GM18511 (cell line): ENCODE measurements around the gene NRTN.
"Not testable (repeated sequence)": the region's sequence is repeated elsewhere in the genome, so short reads cannot be mapped to it uniquely, and the experiment has no call there.

Source experiments
- ATAC-seq: cut with Tn5 transposase; IDR thresholded peaks from one replicate; pipeline ENCODE4 v1.9.1; 2021; ENCODE audit warnings: mild to moderate bottlenecking, moderate library complexity; ENCODE audit not compliant: unreplicated experiment

Gene NRTN

DNA sequence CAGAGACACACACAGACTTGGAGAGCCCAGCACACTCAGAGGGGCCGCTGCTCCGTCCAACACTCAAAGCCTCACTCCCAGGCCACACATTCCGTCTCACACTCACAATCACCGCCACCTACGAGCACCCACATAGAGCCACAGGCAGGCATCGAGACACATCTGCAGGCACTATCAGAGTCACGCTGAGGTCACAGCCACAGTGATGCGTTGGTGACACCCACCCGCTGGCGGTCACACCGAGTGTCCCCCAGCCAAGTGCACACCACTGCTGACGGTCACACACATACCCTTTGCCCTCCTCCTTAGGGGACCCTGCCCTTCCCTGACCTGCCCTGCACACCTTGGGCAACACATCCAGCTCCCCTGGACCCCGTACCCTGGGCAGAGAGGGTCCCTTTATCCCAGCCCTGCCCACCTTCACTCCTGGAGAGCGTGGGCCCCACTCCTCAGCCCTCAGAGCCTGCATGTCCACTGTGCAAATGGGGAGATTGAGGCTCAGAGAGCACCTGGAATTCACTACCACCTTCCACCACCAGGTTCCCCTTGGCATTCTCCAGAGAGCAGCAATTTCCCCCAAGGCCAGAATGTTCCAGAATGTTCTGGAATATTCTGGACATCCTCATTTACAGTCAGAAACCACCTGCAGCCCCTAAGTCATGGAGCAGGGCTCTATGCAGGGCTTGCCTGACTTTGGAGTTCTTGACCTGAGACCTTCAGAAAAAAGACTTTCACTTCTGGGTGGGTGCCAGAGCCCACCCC, 60.0 kb downstream of the NRTN start:
- ATAC-seq = no peak

DNA sequence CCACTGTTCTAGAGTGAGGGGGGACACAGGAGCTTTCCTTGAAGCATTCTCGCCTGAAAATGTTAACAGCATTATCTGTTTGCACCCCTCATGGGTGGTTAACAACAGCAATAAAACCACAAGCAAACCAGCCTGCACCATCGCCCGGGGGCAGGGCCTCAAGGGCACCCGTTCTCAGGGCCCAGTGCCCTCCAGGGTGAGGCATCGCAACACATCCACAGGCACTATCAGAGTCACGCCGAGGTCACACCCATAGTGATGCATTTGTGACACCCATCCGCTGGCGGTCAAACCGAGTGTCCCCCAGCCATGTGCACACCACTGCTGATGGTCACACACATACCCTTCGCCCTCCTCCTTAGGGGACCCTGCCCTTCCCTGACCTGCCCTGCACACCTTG, 60.9 kb downstream of the NRTN start:
- no peak for ATAC-seq

DNA sequence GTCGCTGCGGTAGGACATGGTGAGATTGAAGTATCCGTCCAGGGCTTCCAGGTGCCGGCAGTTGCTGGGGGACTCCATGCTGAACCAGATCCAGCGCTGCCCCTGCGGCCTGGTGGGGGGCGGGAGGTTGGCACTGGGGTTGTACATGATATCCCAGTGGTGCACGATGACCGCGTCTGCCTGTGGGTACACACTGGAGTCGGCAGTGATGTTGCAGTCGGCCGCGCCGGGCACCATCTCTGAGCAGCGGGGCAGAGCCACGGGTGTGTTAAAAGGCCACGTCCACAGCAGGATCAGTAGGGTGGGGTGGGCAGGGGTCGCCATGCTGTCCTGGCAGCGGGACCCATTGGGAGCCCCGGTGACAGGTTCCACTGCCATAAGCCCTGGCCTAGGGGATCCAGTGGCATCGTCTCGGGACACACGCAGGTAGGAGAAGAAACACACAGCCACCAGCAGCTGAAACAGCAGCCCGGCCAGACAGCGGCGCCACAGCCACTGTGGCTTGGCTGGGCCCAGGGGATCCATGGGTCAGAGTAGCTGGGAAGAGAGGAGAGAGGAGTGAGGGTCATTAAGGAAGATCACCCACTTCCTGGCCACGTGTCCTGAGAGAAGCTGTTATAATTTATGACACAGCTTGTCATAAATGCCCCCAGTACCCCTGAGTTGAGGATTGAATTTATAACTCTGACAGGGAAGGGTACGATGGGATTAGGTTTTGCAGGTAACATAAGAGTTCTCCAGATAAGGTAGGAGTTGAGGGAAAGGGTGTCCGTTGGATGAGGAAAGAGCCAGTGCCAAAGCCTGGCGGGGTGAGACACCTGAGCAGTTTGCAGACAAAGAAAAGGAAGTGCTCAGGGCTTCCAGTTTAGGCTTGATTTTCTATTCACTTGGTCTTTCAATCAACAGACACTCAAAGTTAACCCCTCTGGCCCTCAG, 62.6 kb downstream of the NRTN start:
- ATAC-seq = no peak

DNA sequence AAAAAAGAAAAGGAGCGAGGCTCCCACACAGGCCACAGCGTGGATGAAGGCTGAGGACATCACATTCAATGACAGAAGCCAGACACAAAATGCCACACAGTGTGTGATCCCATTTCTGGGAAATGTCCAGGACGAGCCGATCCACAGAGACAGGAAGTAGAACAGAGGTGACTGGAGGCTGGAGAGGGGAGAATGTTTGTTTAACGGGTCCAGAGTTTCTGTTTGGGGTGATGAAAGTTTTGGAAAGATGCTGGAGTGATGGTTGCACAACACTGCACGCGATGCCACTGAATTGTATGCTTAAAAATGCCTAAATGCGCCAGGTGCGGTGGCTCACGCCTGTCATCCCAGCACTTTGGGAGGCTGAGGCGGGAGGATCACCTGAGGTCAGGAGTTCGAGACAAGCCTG, 66.1 kb downstream of the NRTN start:
- ATAC-seq = no peak

DNA sequence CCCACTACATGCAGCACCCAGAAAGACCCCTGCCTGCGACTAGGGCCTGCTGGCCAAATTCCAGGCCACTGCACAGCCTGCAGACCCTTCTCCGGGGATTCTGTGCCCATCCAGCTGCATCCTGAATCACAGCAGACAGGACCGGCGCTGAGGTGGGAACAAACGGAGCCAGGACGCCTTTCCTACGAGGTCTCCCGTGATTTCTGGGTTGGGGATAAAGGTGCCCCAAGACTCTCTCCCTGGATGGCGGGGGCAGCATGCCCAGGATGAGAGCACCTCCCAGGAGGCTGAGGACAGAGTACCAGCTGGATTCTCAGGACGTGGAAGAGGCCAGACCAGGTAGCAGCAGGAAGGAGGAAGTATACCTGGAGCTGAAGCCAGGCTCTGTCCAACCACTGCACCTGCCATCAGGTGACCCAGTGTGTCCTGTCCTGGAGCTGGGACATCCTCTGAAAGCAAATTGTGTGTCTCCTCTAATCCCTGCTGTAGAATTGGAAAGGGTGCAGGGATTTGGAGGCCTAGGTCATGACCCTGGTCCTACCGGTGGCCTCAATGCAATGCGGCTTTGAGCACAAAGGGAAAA, 68.8 kb downstream of the NRTN start:
- ATAC-seq = no peak

DNA sequence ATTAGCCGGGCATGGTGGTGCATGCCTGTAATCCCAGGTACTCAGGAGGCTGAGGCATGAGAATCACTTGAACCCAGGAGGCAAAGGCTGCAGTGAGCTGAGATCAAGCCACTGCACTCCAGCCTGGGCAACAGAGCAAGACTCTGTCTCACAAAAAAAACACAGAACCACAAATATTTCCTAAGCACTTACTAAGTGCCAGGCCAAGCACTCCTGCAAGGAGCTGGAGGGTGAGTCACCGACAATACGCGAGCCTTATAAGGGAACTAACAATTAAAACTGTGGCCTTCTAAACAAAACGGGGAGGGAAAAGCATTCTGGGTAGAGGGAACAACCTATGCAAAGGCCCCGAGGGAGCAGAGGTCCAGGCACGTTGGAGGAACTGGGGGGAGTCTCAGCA, 69.6 kb downstream of the NRTN start:
- ATAC-seq = not testable (repeated sequence)

DNA sequence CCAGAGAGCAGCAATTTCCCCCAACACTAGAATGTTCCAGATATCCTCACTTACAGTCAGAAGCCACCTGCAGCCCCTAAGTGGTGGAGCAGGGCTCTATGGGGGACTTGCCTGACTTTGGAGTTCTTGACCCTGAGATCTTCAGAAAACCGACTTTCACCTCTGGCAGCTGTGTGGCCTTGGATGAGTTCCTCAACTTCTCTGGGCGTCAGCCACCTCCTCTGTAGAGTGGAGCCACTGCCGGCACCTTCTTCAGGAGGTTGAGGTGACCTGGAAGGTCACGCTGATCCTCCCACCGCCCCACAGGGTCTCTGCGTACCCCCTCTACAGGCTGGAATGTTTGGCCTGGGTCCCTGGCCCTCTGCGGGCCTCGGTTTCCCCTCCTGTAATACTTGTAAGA, 72.6 kb downstream of the NRTN start:
- ATAC-seq = no peak

DNA sequence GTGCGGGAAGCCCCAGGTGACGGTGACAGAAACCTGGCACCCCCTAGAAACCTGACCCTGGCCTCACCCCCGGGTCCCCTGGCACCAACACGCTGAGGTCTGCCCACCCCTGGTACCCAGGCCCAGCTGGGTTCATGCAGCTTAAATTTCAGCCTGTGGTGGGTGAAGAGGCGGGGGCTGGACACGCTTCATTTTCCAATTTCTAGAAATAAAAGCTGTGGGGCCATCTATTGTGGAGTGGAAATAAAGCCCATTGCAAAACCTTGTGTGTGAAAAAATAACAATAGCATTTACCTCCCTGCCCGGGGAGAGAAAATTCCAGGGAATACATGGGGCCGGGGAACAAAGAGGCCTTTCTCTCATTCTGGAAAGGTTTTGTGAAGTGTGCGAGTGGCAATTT, 73.0 kb downstream of the NRTN start:
- ATAC-seq = no peak
